Measurements from ENCODE around the gene VCP. TPM values are rescaled to one million over a fixed set of nuclear protein-coding genes. Genes with fewer than 3 reads are reported as not detected.
A peak's percentile ranks its signal among the peaks of the same experiment; 100 is the strongest.

VCP gene
- total RNA-seq (ENCODE audit: unreplicated experiment): 397 TPM
- long read RNA-seq, full-length matches to known transcripts: 415 of 475 reads
- long read RNA-seq, partial matches to known transcripts: 22 of 475 reads
- long read RNA-seq, other reads (novel, unspliced or antisense): 38 of 475 reads

DNA sequence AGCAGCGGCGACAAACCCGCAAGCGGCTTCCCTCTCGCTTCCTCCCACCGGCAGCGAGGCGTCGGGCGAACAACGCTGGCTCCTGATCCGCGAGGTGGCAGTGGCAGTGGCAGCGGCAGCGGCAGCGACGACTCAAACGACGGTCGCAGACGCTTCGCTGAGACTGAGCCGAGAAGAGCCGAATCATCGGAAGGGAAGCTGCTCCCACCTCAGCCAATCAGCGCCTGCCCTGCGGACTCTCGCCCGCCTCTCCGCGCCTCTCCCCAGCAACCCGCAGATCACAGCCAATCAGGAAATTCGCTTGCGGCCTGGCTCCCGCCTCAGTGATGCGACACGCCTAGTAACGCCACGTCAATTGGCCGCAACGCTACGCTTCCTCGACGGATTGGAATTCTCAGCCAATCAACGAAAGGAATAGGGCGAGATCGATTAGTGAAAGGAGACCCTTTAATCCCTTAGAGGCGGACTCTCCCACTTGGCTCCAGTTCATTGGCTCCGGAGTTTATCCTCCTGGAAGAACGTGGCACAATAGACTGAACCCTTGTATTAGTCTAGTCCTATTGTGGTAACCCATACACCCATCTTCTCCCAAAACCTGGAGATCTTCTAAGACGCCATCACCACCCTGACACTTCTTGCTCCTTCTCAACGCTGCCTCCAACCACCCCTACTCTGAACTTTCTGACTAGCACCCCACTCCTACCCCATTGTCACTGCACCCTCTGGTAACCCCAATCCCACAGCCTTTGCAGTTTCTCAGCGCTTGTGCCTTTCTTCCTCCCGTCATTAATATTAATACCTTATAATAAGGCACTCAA is at the start of gene VCP:
Gene VCP, minus strand, starts transcription at position 165 of the 818 bp plus-strand sequence. CDS start 272 bp downstream, outside the sequence.
- Mint-ChIP-seq H3K4me3 (ENCODE audit: unreplicated experiment) (peak within 1 kb of the TSS; percentile 99), H3K36me3 (ENCODE audit: low read depth, unreplicated experiment) (peaks cover 27% of the 10 kb centered on the region), H3K9me3 (ENCODE audit: unreplicated experiment) (no peaks in the 10 kb centered on the region), H3K27me3 (ENCODE audit: unreplicated experiment) (peaks cover 21% of the 10 kb centered on the region), H3K27ac (ENCODE audit: unreplicated experiment) (peak within 1 kb of the TSS; percentile 99), H3K4me1 (ENCODE audit: unreplicated experiment) (peaks cover 34% of the 10 kb centered on the region)
- DNase-seq (ENCODE audit: low spot score): peak; percentile 96
- TF ChIP-seq, protein P1, sequence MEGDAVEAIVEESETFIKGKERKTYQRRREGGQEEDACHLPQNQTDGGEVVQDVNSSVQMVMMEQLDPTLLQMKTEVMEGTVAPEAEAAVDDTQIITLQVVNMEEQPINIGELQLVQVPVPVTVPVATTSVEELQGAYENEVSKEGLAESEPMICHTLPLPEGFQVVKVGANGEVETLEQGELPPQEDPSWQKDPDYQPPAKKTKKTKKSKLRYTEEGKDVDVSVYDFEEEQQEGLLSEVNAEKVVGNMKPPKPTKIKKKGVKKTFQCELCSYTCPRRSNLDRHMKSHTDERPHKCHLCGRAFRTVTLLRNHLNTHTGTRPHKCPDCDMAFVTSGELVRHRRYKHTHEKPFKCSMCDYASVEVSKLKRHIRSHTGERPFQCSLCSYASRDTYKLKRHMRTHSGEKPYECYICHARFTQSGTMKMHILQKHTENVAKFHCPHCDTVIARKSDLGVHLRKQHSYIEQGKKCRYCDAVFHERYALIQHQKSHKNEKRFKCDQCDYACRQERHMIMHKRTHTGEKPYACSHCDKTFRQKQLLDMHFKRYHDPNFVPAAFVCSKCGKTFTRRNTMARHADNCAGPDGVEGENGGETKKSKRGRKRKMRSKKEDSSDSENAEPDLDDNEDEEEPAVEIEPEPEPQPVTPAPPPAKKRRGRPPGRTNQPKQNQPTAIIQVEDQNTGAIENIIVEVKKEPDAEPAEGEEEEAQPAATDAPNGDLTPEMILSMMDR (IDR thresholded peaks at IDR 0.05; ENCODE audit: unreplicated experiment): no peak

GRCh38 chr9:35116898-35117551 is 44.6 kb upstream of the VCP start:
- DNase-seq (ENCODE audit: low spot score): peak; percentile 91
- Mint-ChIP-seq H3K4me3 (ENCODE audit: unreplicated experiment) (peak overlapping the region; percentile 99), H3K4me1 (ENCODE audit: unreplicated experiment) (peaks cover 20% of the 10 kb centered on the region), H3K27me3 (ENCODE audit: unreplicated experiment) (peaks cover 8% of the 10 kb centered on the region), H3K27ac (ENCODE audit: unreplicated experiment) (peak overlapping the region; percentile 77), H3K36me3 (ENCODE audit: low read depth, unreplicated experiment) (peaks cover 16% of the 10 kb centered on the region), H3K9me3 (ENCODE audit: unreplicated experiment) (no peaks in the 10 kb centered on the region)
- TF ChIP-seq, protein P1 (IDR thresholded peaks at IDR 0.05; ENCODE audit: unreplicated experiment): peak; percentile 78

- TF ChIP-seq, protein P1 (IDR thresholded peaks at IDR 0.05; ENCODE audit: unreplicated experiment): no peak
- Mint-ChIP-seq H3K27me3 (ENCODE audit: unreplicated experiment) (peaks cover 11% of the 10 kb centered on the region), H3K9me3 (ENCODE audit: unreplicated experiment) (no peaks in the 10 kb centered on the region), H3K36me3 (ENCODE audit: low read depth, unreplicated experiment) (peaks cover 19% of the 10 kb centered on the region), H3K27ac (ENCODE audit: unreplicated experiment) (peak overlapping the region; percentile 77), H3K4me1 (ENCODE audit: unreplicated experiment) (peaks cover 25% of the 10 kb centered on the region), H3K4me3 (ENCODE audit: unreplicated experiment) (peak overlapping the region; percentile 99)
- no peak for DNase-seq (ENCODE audit: low spot score)
Measured at GRCh38 chr9:35116539-35116897, 44.1 kb upstream of the VCP start.

GRCh38 chr9:35115680-35116538 is 43.5 kb upstream of the VCP start, which contains the start of gene ATOSB:
TSS of gene ATOSB (minus strand) at chr9:35115862. CDS start at chr9:35108274, 7,588 bp downstream.
- H3K4me1 Mint-ChIP-seq (ENCODE audit: unreplicated experiment): peaks cover 26% of the 10 kb centered on the region
- peaks cover 19% of the 10 kb centered on the region for H3K36me3 Mint-ChIP-seq (ENCODE audit: low read depth, unreplicated experiment)
- TF ChIP-seq, protein P1 (IDR thresholded peaks at IDR 0.05; ENCODE audit: unreplicated experiment): no peak
- peak within 1 kb of the TSS; percentile 99 for H3K4me3 Mint-ChIP-seq (ENCODE audit: unreplicated experiment)
- peaks cover 11% of the 10 kb centered on the region for H3K27me3 Mint-ChIP-seq (ENCODE audit: unreplicated experiment)
- H3K9me3 Mint-ChIP-seq (ENCODE audit: unreplicated experiment): no peaks in the 10 kb centered on the region
- H3K27ac Mint-ChIP-seq (ENCODE audit: unreplicated experiment): peak within 1 kb of the TSS; percentile 98
- DNase-seq (ENCODE audit: low spot score): peak; percentile 99
